Measurements from ENCODE around the gene MACROD1.
"Not testable (repeated sequence)": the region's sequence is repeated elsewhere in the genome, so short reads cannot be mapped to it uniquely, and the experiment has no call there.

Gene MACROD1

GRCh38 chr11:64185175-64185692, 19.3 kb upstream of the MACROD1 start:
- DNase-seq, result peak; percentile 93

- no peak for DNase-seq
Observed at GRCh38 chr11:64183890-64184289, 18.0 kb upstream of the MACROD1 start.

- peak; percentile 93 for DNase-seq
Observed at GRCh38 chr11:64181506-64182411, 15.8 kb upstream of the MACROD1 start.

DNA sequence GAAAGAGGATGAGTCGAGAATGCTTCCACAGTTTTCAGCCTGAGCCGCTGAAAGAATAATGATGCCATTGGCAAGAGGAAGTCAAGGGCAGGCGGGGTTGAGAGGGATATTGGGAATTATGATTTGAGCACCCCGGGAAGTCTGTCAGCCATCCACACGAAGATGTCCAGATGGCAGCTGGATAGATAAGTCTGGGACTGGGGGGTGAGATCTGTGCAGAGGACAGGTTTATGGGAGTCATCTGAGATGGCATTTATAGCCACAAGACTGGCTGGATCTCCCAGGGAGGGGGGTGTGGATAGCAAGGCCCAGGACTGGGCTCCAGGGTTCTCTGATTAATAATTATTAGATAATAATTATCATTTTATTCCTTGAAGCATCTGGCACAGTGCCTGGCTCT, 15.0 kb upstream of the MACROD1 start:
- DNase-seq, result no peak

DNA sequence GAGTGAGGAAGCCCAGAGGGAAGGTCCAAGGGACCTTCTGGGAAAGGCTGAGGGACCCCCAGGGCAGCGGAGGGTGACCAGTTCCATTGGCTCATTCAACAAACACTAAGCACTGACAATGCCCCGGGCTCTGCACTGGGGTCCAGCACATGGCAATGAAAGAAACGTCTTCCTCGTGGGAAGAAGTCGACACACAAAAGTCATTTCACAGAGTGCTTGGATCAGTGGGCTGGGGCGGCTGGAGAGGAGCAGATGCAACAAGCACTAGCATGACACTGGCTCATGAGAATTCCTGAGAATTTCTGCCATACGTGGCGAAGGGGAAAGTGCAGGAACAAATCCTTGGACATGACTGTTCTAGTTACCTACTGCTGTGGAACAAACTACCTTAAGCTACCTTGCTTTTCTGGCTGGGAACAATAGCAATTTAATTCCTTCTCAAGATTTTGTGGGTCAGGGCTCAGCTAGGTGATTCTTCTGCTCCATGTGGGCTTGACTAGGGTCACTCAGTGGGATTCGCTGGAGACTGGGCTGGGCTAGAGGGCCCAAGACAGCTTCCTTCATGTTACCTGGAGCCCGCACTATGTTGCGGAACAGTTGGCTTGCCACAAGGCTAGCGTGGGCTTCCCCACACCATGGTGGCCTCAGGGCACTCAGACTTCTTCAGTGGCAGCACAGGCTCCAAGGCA, 13.2 kb upstream of the MACROD1 start:
- no peak for DNase-seq

GRCh38 chr11:64178203-64178602, 12.3 kb upstream of the MACROD1 start:
- DNase-seq, result no peak

DNA sequence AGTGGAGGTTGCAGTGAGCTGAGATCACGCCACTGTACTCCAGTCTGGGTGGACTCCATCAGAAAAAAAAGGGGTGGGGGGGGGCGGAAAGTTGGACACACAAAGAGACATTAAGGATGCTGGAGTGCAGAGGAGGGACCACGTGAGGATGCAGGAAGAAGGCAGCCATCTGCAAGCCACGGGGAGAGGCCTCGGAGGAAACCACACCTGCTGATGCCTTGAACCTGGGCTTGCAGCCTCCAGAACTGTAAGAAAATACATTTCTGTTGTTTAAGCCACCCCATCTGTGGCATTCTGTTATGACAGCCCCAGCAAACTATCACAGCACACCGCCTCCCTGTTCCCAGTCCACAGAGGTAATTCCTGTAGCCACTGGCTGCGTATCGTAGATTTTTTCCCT, 10.8 kb upstream of the MACROD1 start:
- no peak for DNase-seq

DNA sequence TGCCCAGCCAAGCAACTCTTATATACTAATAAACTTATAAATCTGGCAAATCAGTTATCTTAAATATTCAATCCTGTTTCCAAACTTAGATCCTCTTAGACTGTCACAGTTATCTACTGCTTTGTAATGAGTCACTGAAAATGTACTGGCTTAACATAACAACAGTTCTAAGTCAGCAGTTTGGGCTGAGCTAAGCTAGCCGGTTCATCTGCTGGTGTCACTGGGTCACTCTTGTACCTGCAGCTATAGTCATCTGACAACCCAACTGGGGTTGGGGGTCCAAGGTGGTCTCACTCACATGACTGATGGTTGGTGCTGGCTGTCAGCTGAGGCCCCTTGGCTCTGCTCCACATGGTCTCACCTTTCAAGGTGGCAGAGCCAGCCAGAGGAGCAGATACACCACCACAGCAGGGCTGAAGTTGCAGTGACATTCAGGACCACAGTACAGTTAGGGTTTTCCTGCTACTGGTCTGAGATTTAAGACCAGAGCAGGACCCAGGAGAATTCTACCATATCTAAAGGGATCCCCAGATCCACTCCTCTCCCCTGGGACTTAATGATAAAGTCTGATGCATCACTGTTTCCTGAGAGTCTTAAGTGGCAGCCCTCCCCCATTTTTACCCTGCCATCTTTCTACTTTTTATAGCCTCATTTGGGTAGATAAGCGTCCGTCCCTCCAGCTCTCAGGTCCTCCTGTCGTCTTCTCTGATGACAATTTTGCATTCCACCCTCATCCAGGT, 7.9 kb upstream of the MACROD1 start:
- no peak for DNase-seq

GRCh38 chr11:64170419-64170818, 4.5 kb upstream of the MACROD1 start:
- no peak for DNase-seq

GRCh38 chr11:64165481-64165841, 452 bp downstream of the MACROD1 start:
- DNase-seq, result peak; percentile 60

DNA sequence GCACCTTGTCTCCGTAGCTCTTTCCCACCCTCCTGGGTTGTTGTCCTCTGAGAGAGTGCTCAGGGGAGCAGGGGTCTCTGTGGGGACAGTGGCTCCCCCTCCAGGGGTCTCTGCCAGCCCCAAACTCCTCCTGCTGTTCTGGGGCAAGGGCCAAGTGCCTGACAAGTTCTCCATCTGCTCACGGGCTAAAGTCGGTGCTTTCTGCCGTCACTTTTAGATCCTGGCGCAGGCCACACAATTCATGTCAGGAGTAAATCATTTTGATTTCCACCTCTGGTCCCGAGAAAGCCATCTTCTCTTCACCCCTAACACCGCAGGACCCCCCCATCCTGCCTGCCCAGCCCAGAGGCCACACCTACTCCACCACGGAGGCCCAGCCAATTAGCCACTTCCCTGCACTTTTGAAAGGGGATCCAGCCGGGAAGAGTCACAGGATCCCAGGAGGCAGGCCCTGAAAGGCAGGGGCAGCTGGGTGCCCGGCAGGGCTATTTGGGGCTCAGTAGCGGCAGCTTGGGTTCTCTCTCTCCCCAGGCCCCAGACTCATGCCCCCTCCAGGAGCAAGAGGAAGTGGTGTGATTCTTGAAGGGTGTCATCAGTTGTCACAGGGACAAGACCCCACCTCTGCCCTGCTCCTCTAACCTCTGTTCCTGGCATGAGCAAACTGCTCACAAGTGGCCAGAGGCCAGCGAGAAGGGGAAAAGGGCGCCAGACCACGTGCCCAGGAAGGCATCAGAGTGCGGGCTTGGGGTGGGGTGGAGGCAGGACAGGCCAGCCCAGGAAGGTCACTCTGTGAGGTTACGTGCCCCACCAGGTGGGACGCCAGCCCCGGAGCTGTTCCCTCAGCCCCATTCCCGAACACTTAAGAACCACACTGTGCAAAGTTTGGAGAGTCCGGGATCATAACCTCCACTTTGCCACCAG, 1.3 kb downstream of the MACROD1 start:
- DNase-seq, result peak; percentile 31

- DNase-seq, result peak; percentile 5
Observed at GRCh38 chr11:64163951-64164350, 2.0 kb downstream of the MACROD1 start.

- not testable (repeated sequence) for DNase-seq
Observed at GRCh38 chr11:64162769-64163168, 3.1 kb downstream of the MACROD1 start.

DNA sequence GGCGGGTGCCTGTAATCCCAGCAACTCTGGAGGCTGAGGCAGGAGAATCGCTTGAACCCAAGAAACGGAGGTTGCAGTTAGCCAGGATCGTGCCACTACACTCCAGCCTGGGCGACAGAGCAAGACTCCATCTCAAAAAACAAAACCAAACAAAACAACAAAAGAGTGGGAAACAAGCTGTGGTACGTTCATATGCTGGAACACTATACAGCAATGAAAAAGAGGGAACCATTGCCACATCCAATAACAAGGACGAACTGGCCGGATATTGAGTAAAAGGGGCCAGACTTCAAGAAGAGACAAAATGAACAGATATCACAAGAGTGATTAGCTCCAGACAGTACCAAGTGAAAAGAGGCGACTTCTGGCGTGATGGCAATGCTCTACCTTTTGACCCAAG, 4.9 kb downstream of the MACROD1 start:
- no peak for DNase-seq

DNA sequence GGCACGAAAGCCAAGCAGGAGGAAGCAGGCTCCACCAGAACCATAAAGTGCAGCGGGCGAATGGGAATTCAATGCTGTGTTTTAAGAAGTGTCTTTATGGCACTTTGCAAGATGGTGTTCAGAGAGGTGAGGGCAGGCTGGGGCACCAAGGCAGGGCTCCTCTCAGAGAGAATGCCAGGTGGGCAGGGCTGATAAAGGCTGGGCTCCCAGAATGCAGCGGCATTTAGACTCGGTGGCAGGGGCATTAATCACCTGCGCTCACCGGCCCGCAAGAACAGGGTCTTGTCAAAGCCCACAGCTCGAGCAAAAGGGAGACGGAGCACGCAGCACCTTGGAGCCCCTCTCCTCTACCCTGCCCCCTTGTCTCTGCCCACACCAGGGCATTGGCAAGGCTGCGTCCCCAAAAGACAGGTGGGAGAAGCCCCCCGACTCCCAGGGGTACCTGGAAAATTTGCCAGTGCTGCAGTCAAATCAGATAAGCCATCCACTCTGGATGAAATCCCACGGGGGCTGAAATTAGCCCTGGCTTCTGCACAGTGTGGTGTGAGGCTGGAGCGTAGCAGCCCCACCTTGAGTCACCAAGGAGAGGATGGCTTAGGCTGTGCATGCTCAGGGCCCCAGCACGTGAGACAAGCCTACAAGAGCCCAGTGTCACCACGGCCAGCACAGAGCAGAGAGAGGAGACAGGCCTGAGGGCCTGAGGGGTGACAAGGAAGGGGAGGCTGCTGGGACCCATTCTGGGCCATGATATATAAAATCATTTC, 8.1 kb downstream of the MACROD1 start:
- no peak for DNase-seq

DNA sequence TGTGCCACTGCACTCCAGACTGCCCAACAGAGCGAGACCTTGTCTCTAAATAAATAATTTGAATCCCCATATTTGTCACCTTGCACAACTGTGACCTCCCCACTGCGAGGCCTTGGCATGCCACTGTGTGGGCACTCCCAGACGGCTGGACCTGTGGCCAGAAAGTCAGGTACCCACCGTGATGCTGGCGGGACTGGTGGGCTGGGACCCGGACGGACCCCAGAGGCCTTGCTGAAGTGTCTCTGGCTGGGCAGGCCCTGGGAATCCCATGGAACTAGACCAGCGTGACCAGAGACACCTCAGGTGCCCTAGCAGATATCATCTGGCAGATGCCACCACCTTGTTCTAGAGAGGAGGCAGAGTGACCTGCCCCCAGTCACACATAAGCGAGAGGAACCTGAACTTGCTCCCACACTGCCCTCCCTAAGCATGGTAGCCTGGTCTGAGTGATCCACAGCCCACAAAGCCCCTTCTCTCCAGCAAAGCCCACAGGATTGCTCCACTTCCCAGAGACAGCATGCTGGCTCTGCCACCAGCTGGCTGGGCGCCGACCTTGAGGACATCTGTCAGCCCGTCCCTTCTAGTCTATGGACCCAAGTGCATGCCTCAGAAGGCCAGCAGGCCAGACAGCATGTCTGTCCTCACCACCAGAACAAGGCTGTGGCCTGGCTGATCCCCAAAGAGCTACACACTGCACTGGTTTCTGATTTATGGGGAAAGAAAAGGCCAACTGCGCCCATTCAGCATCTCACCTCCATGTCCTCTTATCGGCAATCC, 9.5 kb downstream of the MACROD1 start:
- no peak for DNase-seq

DNA sequence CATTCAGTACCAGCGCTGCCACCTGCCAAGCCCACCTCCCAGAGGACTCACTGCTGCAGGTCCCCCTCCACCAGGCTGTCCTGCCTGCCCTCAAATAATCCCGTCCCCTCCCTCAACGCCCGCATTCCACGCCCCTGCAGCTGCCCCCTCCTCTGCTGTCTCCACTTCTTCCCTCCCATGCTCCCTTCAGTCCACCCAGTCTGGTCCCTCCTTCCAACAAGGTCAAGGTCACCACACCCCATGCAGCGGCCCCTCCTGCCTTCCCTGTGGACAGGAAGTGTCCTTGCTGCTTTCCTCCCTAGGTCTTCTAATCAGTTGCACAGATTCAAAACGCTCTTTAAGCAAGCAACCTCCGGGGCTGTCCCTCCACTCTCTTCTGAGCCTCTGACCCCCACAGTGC, 12.1 kb downstream of the MACROD1 start:
- DNase-seq, result peak; percentile 2

- peak; percentile 75 for DNase-seq
Observed at GRCh38 chr11:64152841-64153691, 12.8 kb downstream of the MACROD1 start.

- no peak for DNase-seq
Observed at GRCh38 chr11:64151337-64151736, 14.6 kb downstream of the MACROD1 start.

All from OCI-M1 (cell line).